Stimulated activated CD4-positive, alpha-beta T cell treated with anti-CD3 and anti-CD28 coated beads, Interleukin-2, amount 100 ng/mL, for 24 hours (primary cell): Measurements from ENCODE around the gene HPD.
A peak's percentile ranks its signal among the peaks of the same experiment; 100 is the strongest.

Source experiments
- DNase-seq, 2 donors: peaks; one replicate each; pipeline ENCODE4 v3.0.0-alpha.2; 2020

The HPD gene

GRCh38 chr12:121810234-121810817, 48.3 kb downstream of the HPD start:
- DNase-seq = no peak

DNA sequence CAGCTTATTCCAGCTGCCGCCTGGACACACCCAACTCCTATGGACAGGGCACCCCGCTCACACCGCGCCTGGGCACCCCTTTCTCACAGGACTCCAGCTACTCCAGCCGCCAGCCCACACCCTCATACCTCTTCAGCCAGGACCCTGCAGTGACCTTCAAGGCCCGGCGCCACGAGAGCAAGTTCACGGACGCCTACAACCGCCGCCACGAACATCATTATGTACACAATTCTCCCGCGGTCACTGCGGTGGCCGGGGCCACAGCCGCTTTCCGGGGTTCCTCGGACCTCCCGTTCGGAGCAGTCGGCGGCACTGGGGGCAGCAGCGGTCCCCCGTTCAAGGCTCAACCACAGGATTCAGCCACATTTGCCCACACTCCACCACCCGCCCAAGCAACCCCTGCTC, 48.9 kb downstream of the HPD start:
- no peak for DNase-seq

- DNase-seq = no peak
Observed at GRCh38 chr12:121808623-121809022, 50.0 kb downstream of the HPD start.

DNA sequence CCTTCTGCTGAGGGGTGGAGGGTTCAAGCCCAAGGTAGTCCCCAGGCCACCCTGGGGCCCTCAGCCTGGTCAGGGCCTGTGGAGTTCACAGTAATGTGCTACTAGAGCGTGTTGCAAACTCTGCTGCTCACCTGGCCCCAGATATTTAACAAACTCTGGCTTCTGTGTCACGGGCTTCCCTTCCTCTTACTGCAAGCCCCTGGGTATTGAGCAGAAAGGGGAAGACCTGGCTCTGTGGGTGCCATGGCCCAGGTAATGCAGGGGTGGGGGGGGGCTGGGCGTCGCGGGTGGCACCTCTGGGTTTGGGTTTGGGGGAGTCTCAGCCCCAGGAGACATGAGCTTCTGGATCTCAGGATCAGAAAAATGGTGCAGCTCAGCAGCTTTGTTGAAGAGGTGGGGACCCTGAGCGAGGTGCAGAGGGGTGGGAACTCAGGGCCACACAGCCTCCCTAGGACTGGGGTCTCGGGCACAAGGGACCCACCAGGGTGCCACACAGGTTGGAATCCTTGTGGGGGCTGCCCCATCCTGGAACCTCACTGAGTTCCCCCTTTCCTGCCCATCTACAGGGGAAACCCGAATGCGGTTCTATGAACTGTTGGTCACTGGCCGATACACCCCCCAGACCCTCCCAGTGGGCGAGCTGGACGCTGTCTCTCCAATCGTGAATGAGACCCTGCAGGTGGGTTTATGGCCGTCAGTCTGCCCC, 50.9 kb downstream of the HPD start:
- DNase-seq = no peak

DNA sequence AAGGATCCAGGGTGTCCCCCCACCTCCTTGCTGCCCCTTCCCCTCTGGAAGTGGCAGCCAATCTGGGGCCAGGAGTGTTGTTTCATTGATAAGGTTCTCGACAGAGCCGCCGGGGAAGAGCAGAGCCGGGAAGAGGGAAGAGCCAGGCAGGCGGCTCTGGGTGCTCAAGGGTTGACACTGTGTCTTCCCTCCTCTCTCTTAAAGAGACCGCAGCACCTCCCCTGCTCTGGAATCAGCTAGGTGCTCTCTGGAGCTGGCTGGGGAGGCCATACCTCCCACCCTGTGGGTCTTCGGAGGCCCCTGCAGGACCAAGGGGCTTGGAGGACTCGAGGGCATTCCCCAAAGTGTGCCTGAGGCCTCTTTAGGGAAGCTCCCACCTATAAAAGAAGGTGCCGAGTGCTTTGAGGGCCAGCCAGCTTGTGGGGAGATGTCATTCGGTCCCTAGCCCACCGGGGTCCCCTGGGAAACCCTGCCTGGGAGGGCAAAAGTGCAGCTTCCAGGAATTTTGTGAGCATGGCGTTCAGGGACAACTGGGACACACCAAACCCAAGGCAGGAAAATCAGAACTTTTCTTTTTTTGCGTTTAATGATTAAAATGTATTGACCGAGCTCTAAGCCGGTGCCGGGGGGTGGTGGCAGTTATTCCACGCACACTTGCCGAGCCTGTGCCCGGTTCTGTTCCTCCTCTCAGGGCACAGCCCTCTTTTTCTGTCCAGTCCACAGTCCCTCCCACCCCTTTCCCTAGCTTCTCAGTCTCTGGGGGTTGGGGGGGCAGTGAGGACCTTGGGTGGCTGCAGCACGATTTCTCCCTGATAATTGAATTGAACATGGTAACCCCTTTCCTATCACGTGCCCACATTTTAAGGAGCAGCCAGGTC, 51.9 kb downstream of the HPD start:
- no peak for DNase-seq

DNA sequence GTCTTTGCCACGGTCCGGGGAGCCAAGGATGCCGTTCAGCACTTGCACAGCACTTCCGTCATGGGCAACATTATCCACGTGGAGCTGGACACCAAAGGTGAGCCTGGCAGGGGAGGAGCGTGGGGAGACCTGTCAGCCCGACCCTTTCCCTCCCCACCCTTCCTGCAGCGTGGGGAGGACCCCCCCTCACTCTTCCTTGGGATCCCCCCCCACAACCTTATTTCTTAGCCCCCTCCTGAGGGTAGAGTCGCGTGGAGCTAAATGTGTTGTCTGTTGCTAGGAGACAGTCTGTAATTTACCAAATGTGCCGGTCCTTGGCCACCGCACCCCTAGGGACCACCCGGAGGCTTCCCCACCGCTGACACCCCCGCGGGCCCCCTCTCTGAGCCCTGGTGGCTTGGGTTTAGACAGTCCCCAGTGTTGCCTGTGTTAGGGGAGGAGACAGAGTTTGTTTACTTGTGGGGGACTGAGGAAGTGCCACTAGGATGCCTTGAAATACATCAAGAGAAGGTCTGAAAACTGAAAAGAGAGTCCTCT, 52.6 kb downstream of the HPD start:
- no peak for DNase-seq

DNA sequence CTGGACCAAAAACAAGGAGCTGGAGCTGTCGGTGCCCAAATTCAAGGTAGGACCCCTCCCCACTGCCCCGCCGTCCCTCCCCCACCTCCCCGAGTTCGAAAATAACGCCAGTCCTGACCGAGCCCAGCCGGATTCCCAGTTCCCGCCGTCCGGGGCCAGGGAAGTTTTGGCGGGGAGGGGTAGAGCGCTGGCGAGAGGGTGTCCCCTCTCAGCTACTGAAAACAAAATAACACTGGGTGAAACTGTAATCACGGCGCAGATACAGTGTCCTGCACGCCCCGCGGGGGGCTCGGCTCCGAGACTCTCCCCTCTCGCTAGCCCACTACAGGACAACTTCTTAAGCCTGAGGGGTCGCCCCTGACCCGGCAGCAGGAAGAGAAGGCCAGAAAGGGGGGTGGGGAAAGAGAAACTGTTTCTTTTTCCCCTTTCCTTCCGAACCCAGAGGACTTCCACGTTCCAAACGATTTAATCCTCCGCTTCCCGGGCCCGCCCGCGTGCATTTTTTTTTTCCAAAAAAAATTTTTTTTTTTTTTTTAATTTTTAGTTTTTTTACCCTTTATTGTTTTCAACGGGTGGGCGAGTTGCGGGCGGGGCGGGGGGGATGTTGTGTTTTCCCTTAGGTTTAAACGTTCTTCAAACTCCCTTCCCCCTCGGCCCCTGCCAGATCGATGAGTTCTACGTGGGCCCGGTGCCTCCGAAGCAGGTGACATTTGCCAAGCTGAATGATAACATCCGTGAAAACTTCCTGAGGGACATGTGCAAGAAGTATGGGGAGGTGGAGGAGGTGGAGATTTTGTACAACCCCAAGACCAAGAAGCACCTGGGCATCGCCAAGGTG, 53.3 kb downstream of the HPD start:
- DNase-seq = no peak

DNA sequence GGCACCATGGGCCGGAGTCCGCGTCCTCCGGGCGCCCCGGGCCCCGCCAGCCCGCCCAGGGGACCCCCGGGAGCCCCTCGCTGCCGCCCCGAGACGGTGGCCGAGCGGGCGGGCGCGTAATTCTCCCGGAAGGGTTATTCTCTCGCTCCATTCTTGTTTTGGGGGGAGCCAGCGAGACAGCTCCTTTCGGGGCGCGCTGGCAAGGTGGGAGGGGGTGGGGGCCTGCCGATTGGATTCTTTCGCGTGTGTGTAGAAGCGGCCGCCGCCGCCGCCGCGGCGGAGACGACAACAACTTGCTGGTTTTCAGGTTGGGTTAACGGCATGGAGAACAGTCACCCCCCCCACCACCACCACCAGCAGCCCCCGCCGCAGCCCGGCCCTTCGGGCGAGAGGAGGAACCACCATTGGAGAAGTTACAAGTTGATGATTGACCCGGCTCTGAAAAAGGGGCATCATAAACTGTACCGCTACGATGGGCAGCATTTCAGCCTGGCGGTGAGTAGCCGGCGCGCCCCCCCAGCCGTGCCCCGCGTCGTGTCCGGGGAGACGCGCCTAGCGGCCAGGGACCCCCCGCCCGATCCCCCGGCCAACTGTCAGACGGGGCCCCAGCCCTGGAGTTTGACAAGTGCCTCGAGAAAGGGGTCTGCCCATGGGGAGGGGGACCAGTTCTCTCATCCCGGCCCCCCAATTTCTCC, 54.1 kb downstream of the HPD start:
- peak; percentile 60 to 65 for DNase-seq

DNA sequence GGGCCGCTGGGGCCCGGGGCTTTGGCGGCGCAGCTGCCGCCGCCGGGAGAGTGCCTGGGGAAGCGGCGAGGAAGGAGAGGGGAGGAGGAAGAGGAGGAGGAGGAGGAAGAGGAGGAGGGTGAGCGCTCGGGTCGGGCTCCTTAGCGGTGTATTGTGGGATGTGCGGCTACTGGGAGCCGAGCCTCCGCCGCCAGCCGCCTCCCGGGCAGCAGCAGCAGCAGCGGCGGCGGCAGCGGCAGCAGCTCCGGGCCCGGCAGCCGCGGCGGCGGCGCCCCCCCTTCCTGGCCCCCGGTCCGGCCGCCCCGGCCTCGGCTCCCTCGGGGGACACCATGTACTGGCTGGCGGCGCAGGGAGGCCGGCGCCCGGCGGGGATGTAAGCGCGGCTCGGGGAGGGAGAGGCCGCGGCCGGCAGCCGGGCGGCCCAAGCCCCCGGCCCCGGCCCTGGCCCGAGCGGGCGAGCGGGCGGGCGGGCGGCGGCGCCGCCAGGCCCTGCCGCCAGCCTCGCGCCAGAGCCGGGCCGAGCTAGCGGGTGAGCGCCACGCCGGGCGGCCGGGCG, 54.7 kb downstream of the HPD start, which contains the start of gene SETD1B:
TSS of gene SETD1B (plus strand) at position 149 of the 556 bp plus-strand sequence. CDS start 729 bp downstream, outside the sequence.
- peak; percentile 61 to 69 for DNase-seq

DNA sequence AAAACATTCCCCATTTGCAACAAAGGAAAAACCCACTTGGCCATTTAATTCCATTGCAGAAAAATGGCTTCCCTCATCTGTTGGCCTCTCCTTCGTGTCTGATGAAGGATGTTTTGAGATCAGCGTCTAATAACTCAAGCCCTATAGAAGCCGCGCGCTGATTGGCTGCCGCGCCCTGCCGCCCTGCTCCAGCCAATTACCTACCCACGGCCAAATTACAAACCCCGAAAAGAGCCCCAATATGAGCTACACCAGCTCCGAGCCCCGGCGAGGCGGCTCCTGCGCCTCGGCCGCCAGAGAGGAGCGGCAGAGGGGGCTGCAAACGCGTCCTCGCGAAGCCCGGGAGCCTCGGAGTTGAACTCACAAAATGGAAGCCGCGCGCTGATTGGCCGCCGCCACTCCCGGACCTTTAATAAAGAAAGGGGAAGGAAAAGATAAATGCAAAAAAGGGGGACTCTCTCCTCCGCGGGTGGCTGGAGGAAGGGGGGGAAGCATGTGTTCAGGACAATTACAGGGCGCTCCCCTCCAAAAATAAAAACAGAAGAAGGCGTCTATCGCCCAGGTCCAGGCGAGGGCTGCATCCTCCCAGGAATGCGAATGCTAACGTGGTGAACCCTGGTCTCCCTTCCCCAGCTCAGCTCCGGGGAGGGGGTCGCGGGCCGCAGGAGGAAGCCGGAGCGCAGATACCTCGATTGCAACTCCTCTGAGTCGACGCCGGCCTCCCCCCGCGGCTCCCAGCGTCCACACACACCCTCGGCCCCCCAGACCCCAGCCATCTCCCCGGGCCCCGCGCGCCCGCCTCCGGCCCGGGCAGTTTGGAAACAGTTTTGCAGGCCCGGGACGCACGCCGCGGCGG, 55.6 kb downstream of the HPD start:
- DNase-seq = peak; percentile 87 to 89

DNA sequence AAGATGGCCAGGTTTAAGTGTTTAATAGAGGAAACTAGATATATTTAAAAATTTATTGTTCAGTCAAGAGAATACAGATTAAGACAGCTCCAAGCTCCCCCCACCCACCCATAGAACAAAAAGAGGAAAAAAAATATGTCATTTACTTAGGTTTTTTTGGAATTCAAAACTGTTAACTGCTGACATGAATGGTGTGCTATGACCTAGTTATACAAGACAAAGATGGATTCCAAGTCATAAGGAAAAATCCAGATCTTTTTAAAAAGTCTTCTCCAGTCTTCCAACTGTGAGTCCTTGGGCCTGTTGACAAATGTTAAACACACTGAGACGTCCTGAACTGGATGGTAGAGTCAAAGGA, 56.2 kb downstream of the HPD start:
- DNase-seq = no peak

DNA sequence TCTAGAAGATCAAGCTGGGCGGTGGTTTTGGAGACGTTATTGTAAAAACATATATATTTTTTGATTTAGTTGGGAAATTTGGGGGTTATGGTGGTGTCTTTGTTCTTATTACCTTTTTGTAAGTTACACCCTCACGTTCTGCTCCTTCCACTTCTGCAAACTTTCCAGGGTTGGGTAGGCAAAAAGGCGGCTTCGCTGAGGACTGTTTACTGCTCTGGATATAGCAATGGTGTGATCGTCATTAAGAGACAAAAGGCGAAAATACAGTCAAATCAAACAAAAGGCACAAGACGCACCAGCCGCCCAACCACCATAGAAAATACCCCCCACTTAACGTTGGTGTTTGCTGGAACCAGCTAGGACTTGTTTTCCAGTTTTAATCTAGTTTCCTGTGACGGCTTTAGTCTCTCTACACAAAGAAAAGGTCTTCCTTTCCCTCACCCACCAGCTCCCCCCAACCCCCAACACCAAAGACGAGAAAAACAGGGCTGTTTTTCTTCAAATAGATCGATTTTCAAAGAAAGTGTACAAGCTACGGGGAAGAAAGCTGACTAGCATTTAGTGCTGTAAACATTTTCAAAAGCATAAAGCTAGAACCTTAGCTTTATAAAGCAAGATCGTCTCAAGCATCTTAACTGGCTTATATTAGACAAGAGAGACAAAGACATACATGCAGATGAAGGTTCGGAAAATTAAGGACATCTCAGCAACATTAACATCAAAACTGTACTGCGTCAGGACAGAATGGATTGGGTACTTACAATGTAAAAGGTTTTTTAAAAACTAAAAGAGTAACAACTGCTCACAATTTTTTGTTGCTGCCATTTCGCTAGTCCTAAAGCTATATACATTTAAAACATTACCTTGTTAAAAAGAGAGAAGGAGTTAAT, 56.8 kb downstream of the HPD start:
- peak in 1 of 2 donors; percentile 52 for DNase-seq

- DNase-seq = peak; percentile 71 to 75
Observed at GRCh38 chr12:121800694-121801594, 57.7 kb downstream of the HPD start.

DNA sequence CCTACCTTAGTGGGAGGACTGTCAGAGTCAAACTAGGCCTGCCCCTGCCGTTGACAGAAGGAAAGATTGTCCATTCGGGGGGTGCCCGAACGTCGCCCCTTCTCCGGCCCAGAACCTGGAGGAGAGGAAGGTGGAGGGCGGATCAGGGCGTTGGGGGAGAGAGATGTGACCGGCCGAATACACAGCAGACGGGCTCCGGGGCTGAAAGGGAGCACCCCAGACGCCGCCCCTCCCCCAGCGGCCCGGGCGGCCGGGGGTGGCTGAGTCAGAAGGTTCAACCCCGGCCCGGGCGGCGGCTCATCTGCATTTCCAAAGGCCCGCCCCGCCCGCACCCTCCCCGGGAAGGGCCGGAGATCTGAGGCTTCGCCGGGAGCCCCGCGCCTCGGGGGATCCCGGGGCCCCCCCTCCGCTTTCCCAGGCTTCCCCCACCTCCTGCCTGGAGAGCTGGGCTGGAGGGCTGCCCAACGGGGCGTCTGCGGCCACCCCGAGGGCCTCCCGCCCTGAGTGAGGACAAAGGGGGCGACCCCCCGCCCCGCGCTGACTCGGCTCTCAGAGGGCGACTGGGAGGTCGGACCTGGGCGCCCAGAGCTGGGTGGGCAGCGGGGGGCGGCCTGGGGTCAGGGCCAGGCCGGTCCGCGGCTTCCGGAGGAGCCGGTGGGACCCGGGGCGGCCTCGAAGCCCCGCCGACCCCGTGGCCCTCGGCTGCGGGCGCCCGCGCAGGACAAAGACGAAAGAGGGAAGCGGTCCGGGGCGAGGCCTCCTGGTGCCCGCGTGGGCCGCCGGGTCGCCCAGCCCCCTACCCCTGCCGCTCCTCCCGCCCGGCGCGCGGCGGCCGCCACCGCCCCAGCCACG, 58.6 kb downstream of the HPD start:
- DNase-seq = peak; percentile 84 to 87

GRCh38 chr12:121799156-121799841, 59.4 kb downstream of the HPD start:
- peak; percentile 62 for DNase-seq

- no peak for DNase-seq
Observed at GRCh38 chr12:121798787-121799155, 59.9 kb downstream of the HPD start.
